GM12872 (cell line): ENCODE data around the gene NRP1.

Source experiments
- CTCF ChIP-seq: IDR thresholded peaks from 3 replicates; pipeline ENCODE4 v1.5.1; 2011; ENCODE audit warnings: low read depth, mild to moderate bottlenecking, low read length, moderate library complexity; ENCODE audit not compliant: insufficient read depth

NRP1 gene

GRCh38 chr10:33247221-33247922 is 87.1 kb downstream of the NRP1 start:
- TF ChIP-seq CTCF: no peak

GRCh38 chr10:33245343-33245742 is 89.1 kb downstream of the NRP1 start:
- no peak for TF ChIP-seq CTCF

GRCh38 chr10:33244354-33244967 is 90.0 kb downstream of the NRP1 start:
- no peak for TF ChIP-seq CTCF

GRCh38 chr10:33243703-33244102 is 90.8 kb downstream of the NRP1 start:
- no peak for TF ChIP-seq CTCF

- TF ChIP-seq CTCF: no peak
Measured at GRCh38 chr10:33242931-33243330, 91.5 kb downstream of the NRP1 start.

GRCh38 chr10:33241351-33241750 is 93.1 kb downstream of the NRP1 start:
- TF ChIP-seq CTCF: no peak

- no peak for TF ChIP-seq CTCF
Measured at GRCh38 chr10:33240931-33241330, 93.5 kb downstream of the NRP1 start.
